Activated CD8-positive, alpha-beta T cell treated with anti-CD3 and anti-CD28 coated beads for 36 hours (primary cell): ENCODE measurements around the gene UBE3C. TPM values are rescaled to one million over a fixed set of nuclear protein-coding genes. Genes with fewer than 3 reads are reported as not detected.

Source experiments
- ATAC-seq: fragments of 200-7000 bp; cut with Tn5 transposase; one replicate; pipeline ENCODE4 v1.10.0; 2021; ENCODE audit warnings: mild to moderate bottlenecking, moderate library complexity
- CTCF ChIA-PET: fragments of 350-600 bp; sonication (Branson Sonifier 250); formaldehyde crosslinking; loops from one replicate; lab custom pipeline; 2021; ENCODE audit warnings: antibody characterized with exemption; lab: Charles Lee
- POLR2A ChIA-PET: fragments of 350-600 bp; sonication (Branson Sonifier 250); formaldehyde crosslinking; loops from one replicate; lab custom pipeline; 2021; ENCODE audit warnings: antibody characterized with exemption; lab: Charles Lee
- DNase-seq: peaks from one replicate; pipeline ENCODE4 v3.0.0-alpha.2; 2020
- H3K27ac Mint-ChIP-seq: one replicate; pipeline ENCODE4 v1.8.0; 2021; ENCODE audit warnings: mild to moderate bottlenecking, mixed read lengths
- H3K27me3 Mint-ChIP-seq: one replicate; pipeline ENCODE4 v1.8.0; 2021; ENCODE audit warnings: mixed read lengths
- H3K36me3 Mint-ChIP-seq: one replicate; pipeline ENCODE4 v1.8.0; 2021; ENCODE audit warnings: low read depth, mixed read lengths
- H3K4me1 Mint-ChIP-seq: one replicate; pipeline ENCODE4 v1.8.0; 2021; ENCODE audit warnings: low read depth, mixed read lengths
- H3K4me3 Mint-ChIP-seq: one replicate; pipeline ENCODE4 v1.8.0; 2021; ENCODE audit warnings: mild to moderate bottlenecking, moderate library complexity, mixed read lengths
- H3K9me3 Mint-ChIP-seq: one replicate; pipeline ENCODE4 v1.8.0; 2021; ENCODE audit warnings: mixed read lengths
- intact Hi-C: fragments of 100-400 bp; cut with micrococcal nuclease; formaldehyde crosslinking; loops from one replicate; pipeline ENCODE4 v1.10.0; 2022
- total RNA-seq, 2 experiments: library from RNA; stranded (reverse); gene quantifications; one replicate each; pipeline ENCODE4 v1.2.3, GENCODE V29; 2021
- TF ChIP-seq, protein P1 (sequence below): fragments of 200-600 bp; IDR thresholded peaks from one replicate; pipeline ENCODE4 v1.8.0; 2022; ENCODE audit warnings: antibody characterized with exemption, mild to moderate bottlenecking

The UBE3C gene
- total RNA-seq, 2 experiments from 2014 or later: 59.0 to 59.6 TPM

DNA sequence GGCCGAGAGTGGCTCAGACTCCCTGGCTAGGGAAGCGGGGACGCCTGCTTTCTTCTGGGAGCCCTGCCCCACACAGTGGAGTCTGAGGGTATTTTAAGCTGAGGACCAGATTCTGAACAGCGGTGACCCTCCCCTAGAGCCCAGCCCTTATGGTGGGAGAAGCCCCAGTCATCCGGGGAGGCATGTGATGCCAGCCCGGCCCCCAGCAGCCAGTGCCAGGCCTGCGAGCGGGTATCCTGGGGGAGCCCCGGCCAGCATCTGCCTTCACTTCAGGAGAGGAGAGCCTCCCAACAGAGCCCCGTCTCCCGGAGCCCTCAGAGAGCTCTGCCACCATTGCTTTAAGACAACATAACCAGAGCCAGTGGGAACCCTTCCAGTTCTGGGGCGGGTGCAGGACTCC is 156.6 kb downstream of the UBE3C start:
- H3K4me3 Mint-ChIP-seq: no peak overlapping the region
- H3K27me3 Mint-ChIP-seq: peaks cover 5% of the 10 kb centered on the region
- H3K4me1 Mint-ChIP-seq: peaks cover 8% of the 10 kb centered on the region
- intact Hi-C loops: no loop called here
- ChIA-PET CTCF (no interaction called here), POLR2A (no interaction called here)
- TF ChIP-seq, protein P1, sequence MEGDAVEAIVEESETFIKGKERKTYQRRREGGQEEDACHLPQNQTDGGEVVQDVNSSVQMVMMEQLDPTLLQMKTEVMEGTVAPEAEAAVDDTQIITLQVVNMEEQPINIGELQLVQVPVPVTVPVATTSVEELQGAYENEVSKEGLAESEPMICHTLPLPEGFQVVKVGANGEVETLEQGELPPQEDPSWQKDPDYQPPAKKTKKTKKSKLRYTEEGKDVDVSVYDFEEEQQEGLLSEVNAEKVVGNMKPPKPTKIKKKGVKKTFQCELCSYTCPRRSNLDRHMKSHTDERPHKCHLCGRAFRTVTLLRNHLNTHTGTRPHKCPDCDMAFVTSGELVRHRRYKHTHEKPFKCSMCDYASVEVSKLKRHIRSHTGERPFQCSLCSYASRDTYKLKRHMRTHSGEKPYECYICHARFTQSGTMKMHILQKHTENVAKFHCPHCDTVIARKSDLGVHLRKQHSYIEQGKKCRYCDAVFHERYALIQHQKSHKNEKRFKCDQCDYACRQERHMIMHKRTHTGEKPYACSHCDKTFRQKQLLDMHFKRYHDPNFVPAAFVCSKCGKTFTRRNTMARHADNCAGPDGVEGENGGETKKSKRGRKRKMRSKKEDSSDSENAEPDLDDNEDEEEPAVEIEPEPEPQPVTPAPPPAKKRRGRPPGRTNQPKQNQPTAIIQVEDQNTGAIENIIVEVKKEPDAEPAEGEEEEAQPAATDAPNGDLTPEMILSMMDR: no peak
- no peaks in the 10 kb centered on the region for H3K9me3 Mint-ChIP-seq
- H3K36me3 Mint-ChIP-seq: no peaks in the 10 kb centered on the region
- no peak overlapping the region for H3K27ac Mint-ChIP-seq
- ATAC-seq: no peak
- no peak for DNase-seq

DNA sequence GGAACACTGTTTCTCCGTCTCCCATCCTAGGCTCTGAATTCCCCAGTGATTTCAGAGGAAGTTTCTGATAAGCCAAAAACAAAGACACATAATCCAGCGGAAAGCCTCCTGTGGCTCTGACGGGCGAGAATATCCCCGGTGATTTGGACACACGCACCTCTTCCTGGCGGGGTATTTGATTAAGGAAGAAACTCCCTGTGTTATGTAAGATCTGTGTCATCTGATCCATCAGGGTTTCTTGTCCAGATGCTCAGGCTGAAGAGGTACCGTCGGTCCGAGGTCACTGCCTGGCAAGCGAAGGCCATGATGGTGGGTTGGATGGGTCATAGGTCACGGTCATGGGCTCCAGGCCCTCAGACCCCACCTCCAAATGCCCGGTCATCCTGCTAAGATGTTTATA is 158.5 kb downstream of the UBE3C start:
- Mint-ChIP-seq H3K27me3 (peaks cover 5% of the 10 kb centered on the region), H3K9me3 (no peaks in the 10 kb centered on the region), H3K27ac (no peak overlapping the region), H3K36me3 (no peaks in the 10 kb centered on the region), H3K4me1 (peaks cover 22% of the 10 kb centered on the region), H3K4me3 (no peak overlapping the region)
- ATAC-seq: no peak
- CTCF ChIA-PET: no interaction called here
- TF ChIP-seq, protein P1: no peak
- POLR2A ChIA-PET: interaction anchor here (1.0 kb wide), 1 partner anchor 10 kb away, joined by 3 read pairs; no protein-coding TSS in a partner anchor
- DNase-seq: no peak
- intact Hi-C loops: no loop called here

DNA sequence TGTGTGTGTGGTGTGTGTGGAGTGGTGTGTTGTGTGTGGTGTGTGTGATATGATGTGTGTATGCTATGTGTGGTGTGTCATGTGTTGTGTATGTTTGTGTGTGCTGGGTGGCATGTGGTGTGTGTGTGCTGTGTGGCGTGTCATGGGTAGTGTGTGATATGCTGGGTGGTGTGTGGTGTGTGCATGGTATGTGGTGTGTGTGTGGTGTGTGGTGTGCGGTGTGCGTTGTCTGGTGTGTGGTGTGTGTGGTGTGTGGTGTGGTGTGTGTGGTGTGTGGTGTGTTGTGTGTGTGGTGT is 160.5 kb downstream of the UBE3C start:
- no peaks in the 10 kb centered on the region for H3K36me3 Mint-ChIP-seq
- no peaks in the 10 kb centered on the region for H3K9me3 Mint-ChIP-seq
- TF ChIP-seq, protein P1: no peak
- peaks cover 5% of the 10 kb centered on the region for H3K27me3 Mint-ChIP-seq
- DNase-seq (no peak), ATAC-seq (no peak)
- ChIA-PET POLR2A (no interaction called here), CTCF (no interaction called here)
- H3K4me3 Mint-ChIP-seq: no peak overlapping the region
- intact Hi-C loops: no loop called here
- peak overlapping the region; percentile 79 for H3K27ac Mint-ChIP-seq
- H3K4me1 Mint-ChIP-seq: peaks cover 33% of the 10 kb centered on the region

DNA sequence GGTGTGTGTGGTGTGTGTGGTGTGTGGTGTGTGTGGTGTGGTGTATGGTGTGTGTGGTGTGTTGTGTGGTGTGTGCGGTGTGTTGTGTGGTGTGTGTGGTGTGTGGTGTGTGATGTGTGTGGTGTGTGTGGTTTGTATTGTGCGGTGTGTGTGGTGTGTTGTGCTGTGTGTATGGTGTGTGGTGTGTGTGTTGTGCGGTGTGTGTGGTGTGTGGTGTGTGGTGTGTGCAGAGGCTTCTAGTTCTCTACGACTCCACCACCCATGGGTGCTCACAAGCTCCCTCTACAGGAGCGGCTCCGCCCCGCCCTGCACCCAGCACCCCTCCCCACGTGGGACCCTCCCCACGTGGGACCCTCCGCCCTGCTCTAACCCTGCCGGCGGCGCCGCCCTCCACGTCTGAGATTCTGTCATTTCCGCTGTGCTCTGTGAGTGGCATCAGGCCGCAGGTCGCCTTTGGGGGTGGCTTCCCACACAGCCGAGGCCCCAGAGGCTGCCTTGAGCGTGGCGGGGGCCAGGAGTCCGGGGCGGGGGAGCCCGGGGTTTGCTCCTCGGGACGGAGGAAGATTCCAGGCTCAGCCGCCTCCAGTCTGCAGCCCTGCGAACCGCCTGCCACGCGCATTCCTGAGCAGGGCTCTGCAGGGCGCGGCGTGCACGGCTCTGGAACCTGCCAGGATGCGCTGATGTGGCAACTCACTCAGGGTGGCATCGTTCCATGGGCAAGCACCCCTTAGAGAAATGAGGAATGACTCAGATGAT is 161.1 kb downstream of the UBE3C start:
- CTCF ChIA-PET: interaction anchor here (1.4 kb wide), 1 partner anchor 69 kb away, joined by 3 read pairs; no protein-coding TSS in a partner anchor
- peak; percentile 10 for ATAC-seq
- peak; percentile 46 for DNase-seq
- Mint-ChIP-seq H3K27me3 (peaks cover 5% of the 10 kb centered on the region), H3K36me3 (no peaks in the 10 kb centered on the region), H3K9me3 (no peaks in the 10 kb centered on the region), H3K4me1 (peaks cover 33% of the 10 kb centered on the region), H3K4me3 (no peak overlapping the region), H3K27ac (peak overlapping the region; percentile 79)
- POLR2A ChIA-PET: no interaction called here
- intact Hi-C loops: loop anchor here (5.0 kb wide), 1 partner anchor 38 kb away; the partner anchor contains the start of gene DNAJB6
- TF ChIP-seq, protein P1: no peak

DNA sequence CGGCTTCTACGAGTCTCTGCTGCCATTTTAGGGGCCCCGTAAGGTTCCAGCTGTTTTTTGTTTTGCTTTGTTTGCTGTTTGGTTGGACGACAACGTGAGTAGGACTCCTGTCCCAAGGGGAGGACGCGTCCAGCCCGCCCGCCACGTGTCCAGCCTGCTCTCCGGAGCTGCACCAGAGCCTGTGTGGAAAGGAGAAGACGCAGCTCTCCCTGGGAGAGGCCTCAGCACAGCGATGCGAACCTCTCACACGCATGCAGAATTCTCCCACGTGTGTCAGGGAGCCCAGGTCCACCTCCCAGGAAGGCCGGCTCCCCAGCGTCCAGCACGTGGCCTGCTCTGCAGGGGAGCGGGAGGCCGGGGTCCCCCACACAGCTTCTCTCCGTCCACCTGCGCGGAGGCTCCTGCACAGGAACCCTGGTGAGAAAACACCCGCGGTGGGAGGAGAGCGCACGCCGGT is 161.7 kb downstream of the UBE3C start:
- ChIA-PET POLR2A (interaction anchor here (1.2 kb wide), 1 partner anchor 36 kb away, joined by 4 read pairs; the partner anchor contains the start of gene DNAJB6), CTCF (interaction anchor here (1.4 kb wide), 1 partner anchor 68 kb away, joined by 3 read pairs; no protein-coding TSS in a partner anchor)
- TF ChIP-seq, protein P1: no peak
- Mint-ChIP-seq H3K4me1 (peaks cover 34% of the 10 kb centered on the region), H3K27ac (no peak overlapping the region), H3K9me3 (no peaks in the 10 kb centered on the region), H3K4me3 (no peak overlapping the region), H3K36me3 (no peaks in the 10 kb centered on the region), H3K27me3 (peaks cover 5% of the 10 kb centered on the region)
- DNase-seq (no peak), ATAC-seq (no peak)
- intact Hi-C loops: loop anchor here (5.0 kb wide), 1 partner anchor 37 kb away; the partner anchor contains the start of gene DNAJB6
